ENCODE data around the gene GPRC5C. TPM values are rescaled to one million over a fixed set of nuclear protein-coding genes. Genes with fewer than 3 reads are reported as not detected.

The GPRC5C gene
- total RNA-seq, 1 experiment from 2014 or later = 37.3 TPM

DNA sequence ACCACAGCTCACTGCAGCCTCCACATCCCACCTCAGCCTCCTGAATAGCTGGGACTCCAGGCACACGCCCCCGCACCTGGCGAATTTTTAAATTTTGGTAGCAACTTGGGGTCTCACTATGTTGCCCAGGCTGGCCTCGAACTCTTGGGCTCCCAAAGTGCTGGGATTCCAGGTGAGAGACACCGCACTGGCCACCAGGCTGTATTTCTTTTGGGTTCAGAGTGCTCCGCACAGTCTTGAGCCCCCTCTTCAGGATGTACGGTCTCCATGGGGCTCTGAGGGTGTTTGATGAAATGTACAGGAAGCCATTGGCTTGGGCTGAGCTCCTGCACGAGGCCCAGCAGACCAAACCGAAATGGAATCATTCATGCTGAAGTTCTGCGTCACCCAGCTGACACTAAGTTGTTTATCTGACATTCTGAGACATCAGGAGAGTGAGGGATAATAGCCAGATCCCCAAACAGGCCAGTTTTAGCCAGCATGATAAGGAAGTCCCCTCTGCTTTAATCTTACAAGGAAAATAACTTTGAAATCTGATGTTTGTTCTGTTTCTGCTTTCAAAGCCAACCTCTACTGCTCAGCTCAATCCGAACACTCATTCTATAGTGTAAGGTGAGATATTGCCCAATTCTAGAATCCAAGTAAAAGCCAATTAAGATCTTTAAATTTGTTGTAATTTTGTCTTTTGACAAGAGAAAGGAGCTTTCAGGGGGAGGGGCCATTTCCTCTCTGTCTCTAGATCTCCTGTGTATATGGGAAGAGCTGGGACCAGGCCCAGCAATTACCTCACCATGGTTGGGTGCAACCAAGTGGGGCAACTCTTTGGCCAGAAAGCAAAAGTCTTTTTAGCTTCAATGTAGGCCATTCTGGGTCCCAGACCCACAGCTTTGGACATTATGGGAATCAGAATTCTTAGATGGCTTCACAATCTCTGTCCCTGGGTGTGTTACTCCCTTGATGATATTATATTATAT lies 40.9 kb upstream of the GPRC5C start:
- TF ChIP-seq, protein P1, sequence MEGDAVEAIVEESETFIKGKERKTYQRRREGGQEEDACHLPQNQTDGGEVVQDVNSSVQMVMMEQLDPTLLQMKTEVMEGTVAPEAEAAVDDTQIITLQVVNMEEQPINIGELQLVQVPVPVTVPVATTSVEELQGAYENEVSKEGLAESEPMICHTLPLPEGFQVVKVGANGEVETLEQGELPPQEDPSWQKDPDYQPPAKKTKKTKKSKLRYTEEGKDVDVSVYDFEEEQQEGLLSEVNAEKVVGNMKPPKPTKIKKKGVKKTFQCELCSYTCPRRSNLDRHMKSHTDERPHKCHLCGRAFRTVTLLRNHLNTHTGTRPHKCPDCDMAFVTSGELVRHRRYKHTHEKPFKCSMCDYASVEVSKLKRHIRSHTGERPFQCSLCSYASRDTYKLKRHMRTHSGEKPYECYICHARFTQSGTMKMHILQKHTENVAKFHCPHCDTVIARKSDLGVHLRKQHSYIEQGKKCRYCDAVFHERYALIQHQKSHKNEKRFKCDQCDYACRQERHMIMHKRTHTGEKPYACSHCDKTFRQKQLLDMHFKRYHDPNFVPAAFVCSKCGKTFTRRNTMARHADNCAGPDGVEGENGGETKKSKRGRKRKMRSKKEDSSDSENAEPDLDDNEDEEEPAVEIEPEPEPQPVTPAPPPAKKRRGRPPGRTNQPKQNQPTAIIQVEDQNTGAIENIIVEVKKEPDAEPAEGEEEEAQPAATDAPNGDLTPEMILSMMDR (IDR thresholded peaks at IDR 0.05; ENCODE audit: unreplicated experiment) = no peak
- DNase-seq = no peak
- BruUV-seq (replicated peaks) = no TSS peak
- Mint-ChIP-seq H3K27me3 (ENCODE audit: unreplicated experiment) (peaks cover 27% of the 10 kb centered on the region), H3K9me3 (ENCODE audit: low read depth, unreplicated experiment) (no peaks in the 10 kb centered on the region), H3K36me3 (ENCODE audit: insufficient read depth, unreplicated experiment) (no peaks in the 10 kb centered on the region), H3K27ac (ENCODE audit: unreplicated experiment) (no peak overlapping the region), H3K4me1 (ENCODE audit: low read depth, unreplicated experiment) (peaks cover 15% of the 10 kb centered on the region), H3K4me3 (ENCODE audit: low read depth, unreplicated experiment) (no peak overlapping the region)
- CTCF ChIA-PET = interaction anchor here (0.7 to 0.8 kb wide), 2 partner anchors 22 to 131 kb away, joined by 4 read pairs; no protein-coding TSS in a partner anchor
- intact Hi-C loops (cut with micrococcal nuclease; ENCODE audit: unreplicated experiment) = no loop called here

DNA sequence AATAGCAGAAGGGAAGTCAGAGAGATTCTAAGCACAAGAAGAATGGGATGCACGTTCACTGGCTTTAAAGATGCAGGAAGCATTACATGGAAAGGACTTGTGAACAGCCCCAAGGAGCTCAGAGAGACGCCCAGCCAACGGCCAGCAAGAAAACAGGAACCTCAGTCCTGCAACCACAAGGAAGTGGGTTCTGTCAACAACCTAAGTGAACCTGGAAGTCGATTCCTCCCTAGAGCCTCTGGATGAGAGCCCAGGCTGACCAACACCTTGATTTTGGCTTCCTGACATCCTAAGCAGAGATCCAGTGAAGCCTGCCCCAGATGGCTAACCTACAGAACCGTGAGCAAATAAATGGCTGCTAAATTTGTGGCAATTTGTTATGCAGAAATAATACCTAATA lies 40.1 kb upstream of the GPRC5C start:
- TF ChIP-seq, protein P1 (IDR thresholded peaks at IDR 0.05; ENCODE audit: unreplicated experiment) = no peak
- H3K27me3 Mint-ChIP-seq (ENCODE audit: unreplicated experiment) = peaks cover 27% of the 10 kb centered on the region
- H3K4me3 Mint-ChIP-seq (ENCODE audit: low read depth, unreplicated experiment) = no peak overlapping the region
- DNase-seq = no peak
- no TSS peak for BruUV-seq (replicated peaks)
- intact Hi-C loops (cut with micrococcal nuclease; ENCODE audit: unreplicated experiment) = no loop called here
- H3K36me3 Mint-ChIP-seq (ENCODE audit: insufficient read depth, unreplicated experiment) = no peaks in the 10 kb centered on the region
- CTCF ChIA-PET = interaction anchor here (0.8 kb wide), 1 partner anchor 23 kb away, joined by 4 read pairs; no protein-coding TSS in a partner anchor
- H3K4me1 Mint-ChIP-seq (ENCODE audit: low read depth, unreplicated experiment) = peaks cover 15% of the 10 kb centered on the region
- H3K9me3 Mint-ChIP-seq (ENCODE audit: low read depth, unreplicated experiment) = no peaks in the 10 kb centered on the region
- no peak overlapping the region for H3K27ac Mint-ChIP-seq (ENCODE audit: unreplicated experiment)

DNA sequence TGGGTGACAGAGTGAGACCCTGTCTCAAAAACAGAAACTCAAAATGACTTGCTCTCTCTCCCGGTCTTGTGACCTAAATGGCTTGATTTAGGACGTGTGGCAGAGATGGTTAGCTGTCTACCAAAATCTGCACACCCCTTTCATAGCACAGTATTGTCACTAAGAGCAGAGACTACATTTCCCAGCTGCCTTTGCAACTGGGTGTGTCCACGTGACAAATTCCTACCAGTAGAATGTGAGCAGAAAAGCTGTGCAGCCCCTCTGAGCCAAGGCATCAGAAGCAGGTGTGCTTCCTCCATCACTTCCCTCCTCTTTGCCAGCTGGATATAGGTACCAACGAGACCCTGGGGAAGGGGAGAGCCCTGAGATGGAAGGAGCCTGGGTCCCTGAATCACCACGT lies 39.0 kb upstream of the GPRC5C start:
- H3K36me3 Mint-ChIP-seq (ENCODE audit: insufficient read depth, unreplicated experiment) = no peaks in the 10 kb centered on the region
- H3K27me3 Mint-ChIP-seq (ENCODE audit: unreplicated experiment) = peaks cover 27% of the 10 kb centered on the region
- no peaks in the 10 kb centered on the region for H3K9me3 Mint-ChIP-seq (ENCODE audit: low read depth, unreplicated experiment)
- CTCF ChIA-PET = no interaction called here
- no TSS peak for BruUV-seq (replicated peaks)
- DNase-seq = no peak
- H3K4me1 Mint-ChIP-seq (ENCODE audit: low read depth, unreplicated experiment) = peaks cover 15% of the 10 kb centered on the region
- TF ChIP-seq, protein P1 (IDR thresholded peaks at IDR 0.05; ENCODE audit: unreplicated experiment) = no peak
- no peak overlapping the region for H3K4me3 Mint-ChIP-seq (ENCODE audit: low read depth, unreplicated experiment)
- no peak overlapping the region for H3K27ac Mint-ChIP-seq (ENCODE audit: unreplicated experiment)
- intact Hi-C loops (cut with micrococcal nuclease; ENCODE audit: unreplicated experiment) = no loop called here

DNA sequence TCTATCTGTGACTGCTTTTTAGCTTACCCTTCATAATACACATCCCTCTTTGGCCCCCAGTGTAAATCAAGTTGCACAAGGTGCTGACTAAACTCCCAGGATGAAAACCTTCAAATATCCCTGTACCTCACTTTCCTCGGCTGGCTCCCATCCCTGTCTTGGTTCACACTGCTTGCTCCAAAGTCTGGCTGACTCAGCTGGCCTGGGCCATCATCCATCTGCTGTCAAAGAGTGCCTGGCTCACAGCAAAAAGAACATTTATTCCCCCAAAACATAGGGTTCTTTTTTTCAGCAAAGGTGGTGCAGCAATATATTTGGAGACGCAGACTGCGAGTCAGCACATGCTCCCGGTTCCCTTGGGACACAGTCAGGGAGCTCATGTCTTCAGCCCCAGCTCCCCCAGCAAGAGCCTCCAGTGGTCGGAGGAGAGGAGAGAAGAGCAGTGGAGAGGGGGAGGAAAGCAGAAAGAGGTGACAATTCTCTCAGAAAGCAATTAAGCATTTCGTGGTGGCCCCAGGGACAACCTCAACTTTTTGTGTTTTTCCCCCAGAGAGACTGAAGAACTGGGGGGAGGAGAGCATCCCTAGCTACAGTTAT lies 38.4 kb upstream of the GPRC5C start:
- no peak overlapping the region for H3K27ac Mint-ChIP-seq (ENCODE audit: unreplicated experiment)
- H3K36me3 Mint-ChIP-seq (ENCODE audit: insufficient read depth, unreplicated experiment) = no peaks in the 10 kb centered on the region
- H3K4me3 Mint-ChIP-seq (ENCODE audit: low read depth, unreplicated experiment) = no peak overlapping the region
- no peaks in the 10 kb centered on the region for H3K9me3 Mint-ChIP-seq (ENCODE audit: low read depth, unreplicated experiment)
- peaks cover 26% of the 10 kb centered on the region for H3K27me3 Mint-ChIP-seq (ENCODE audit: unreplicated experiment)
- DNase-seq = no peak
- CTCF ChIA-PET = no interaction called here
- TF ChIP-seq, protein P1 (IDR thresholded peaks at IDR 0.05; ENCODE audit: unreplicated experiment) = no peak
- H3K4me1 Mint-ChIP-seq (ENCODE audit: low read depth, unreplicated experiment) = peaks cover 15% of the 10 kb centered on the region
- intact Hi-C loops (cut with micrococcal nuclease; ENCODE audit: unreplicated experiment) = no loop called here
- no TSS peak for BruUV-seq (replicated peaks)

Measured in Calu3 (cell line).